ENCODE data around the gene KREMEN1. TPM values are rescaled to one million over a fixed set of nuclear protein-coding genes. Genes with fewer than 3 reads are reported as not detected.
"Not testable (repeated sequence)": the region's sequence is repeated elsewhere in the genome, so short reads cannot be mapped to it uniquely, and the experiment has no call there.

KREMEN1 gene
- total and polyA plus RNA-seq, 9 of the 15 experiments (the other 6 are each of a cell fraction or from before 2014, with no cell fraction given) = 0.69 to 11.5 (median 4.3) TPM

DNA sequence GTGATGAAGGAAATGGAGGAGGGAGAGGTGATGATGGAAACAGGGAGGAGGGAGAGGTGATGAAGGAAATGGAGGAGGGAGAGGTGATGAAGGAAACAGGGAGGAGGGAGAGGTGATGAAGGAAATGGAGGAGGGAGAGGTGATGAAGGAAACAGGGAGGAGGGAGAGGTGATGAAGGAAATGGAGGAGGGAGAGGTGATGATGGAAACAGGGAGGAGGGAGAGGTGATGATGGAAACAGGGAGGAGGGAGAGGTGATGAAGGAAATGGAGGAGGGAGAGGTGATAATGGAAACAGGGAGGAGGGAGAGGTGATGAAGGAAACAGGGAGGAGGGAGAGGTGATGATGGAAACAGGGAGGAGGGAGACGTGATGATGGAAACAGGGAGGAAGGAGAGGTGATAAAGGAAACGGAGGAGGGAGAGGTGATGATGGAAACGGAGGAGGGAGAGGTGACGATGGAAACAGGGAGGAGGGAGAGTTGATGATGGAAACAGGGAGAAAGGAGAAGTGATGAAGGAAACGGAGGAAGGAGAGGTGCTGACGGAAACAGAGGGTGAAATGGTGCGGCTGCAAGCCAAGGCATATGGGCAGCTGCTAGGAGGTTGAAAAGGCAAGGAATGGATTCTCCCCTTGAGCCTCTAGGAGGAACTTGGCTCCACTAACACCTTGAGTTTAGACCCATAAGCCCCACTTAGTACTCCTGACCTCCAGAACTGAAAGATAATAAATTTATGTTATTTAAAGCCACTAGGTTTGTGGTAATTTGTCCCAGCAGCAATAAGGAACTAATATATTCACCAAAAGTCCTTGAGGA lies 47.5 kb downstream of the KREMEN1 start:
- H3K9me3 ChIP-seq (replicated peaks; ENCODE audit: control insufficient read depth, insufficient read depth, low read depth, low read length); intact Hi-C loops (cut with micrococcal nuclease); H3K36me3 ChIP-seq (ENCODE audit: control insufficient read depth, insufficient read depth, low read length); H3K27ac ChIP-seq (ENCODE audit: extremely low read depth, low read depth, low read length); H3K4me3 ChIP-seq; BruUV-seq (replicated peaks); H3K79me2 ChIP-seq (ENCODE audit: control insufficient read depth, insufficient read depth, low read length); H3K4me2 ChIP-seq (ENCODE audit: insufficient read depth, low read length); FAIRE-seq; in situ Hi-C loops (cut with MboI); H3K9me1 ChIP-seq (ENCODE audit: control insufficient read depth, insufficient read depth, low read length); ATAC-seq; CTCF ChIA-PET (ENCODE audit: low intra/inter-chr PET ratio); H2AFZ ChIP-seq (ENCODE audit: low read depth, low read length); H3K9ac ChIP-seq (ENCODE audit: insufficient read depth in 1 of 2, low read depth in 2 of 2, low read length in 2 of 2); H4K20me1 ChIP-seq (replicated peaks; ENCODE audit: control insufficient read depth, insufficient read depth, low read length); DNase-seq (ENCODE audit: extremely low read depth in 1 of 4, low spot score in 3 of 4); H3K27me3 ChIP-seq (ENCODE audit: control insufficient read depth in 2 of 2, insufficient read depth in 2 of 2, low read length in 2 of 2); H3K4me1 ChIP-seq (replicated peaks in 1 of 2; ENCODE audit: control insufficient read depth in 2 of 2, insufficient read depth in 2 of 2, low read length in 2 of 2): not testable (repeated sequence)
- POLR2A ChIA-PET = interaction anchor here (0.6 to 0.8 kb wide), 2 partner anchors 31 to 46 kb away, joined by 3 read pairs; no protein-coding TSS in a partner anchor
- 40% methylated on average over 1 of the region's 7 CpGs for WGBS (ENCODE audit: insufficient coverage, low coverage, missing lambda C conversion rate)
- TF ChIP-seq ZNF263 (CRISPR knock-in tag; IDR thresholded peaks at IDR 0.05; ENCODE audit: borderline replicate concordance) = peak; percentile 95

DNA sequence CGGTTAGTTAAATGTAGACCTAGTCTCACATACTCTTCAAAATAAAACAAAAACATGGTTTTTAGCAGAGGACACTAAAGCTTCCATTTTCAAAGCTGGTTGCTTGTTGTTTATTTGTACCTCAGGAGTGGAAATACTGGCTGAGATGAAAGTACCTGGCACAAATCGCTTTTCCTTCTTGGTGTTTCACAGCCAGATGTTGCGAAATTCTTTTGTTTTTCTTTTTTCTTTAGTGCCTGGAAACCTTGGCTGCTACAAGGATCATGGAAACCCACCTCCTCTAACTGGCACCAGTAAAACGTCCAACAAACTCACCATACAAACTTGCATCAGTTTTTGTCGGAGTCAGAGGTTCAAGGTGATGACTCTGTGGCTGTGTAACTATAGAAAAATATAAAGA lies 48.3 kb downstream of the KREMEN1 start:
- no peak overlapping the region for H3K4me3 ChIP-seq
- BruUV-seq (replicated peaks) = no TSS peak
- no peaks in the 10 kb centered on the region for H4K20me1 ChIP-seq (replicated peaks; ENCODE audit: control insufficient read depth, insufficient read depth, low read length)
- H2AFZ ChIP-seq (ENCODE audit: low read depth, low read length) = no peak overlapping the region
- ATAC-seq (no peak), FAIRE-seq (no peak), DNase-seq (ENCODE audit: extremely low read depth in 1 of 4, low spot score in 3 of 4) (no peak)
- POLR2A ChIA-PET = interaction anchor here (0.6 kb wide), 1 partner anchor 47 kb away, joined by 3 read pairs; no protein-coding TSS in a partner anchor
- H3K79me2 ChIP-seq (ENCODE audit: control insufficient read depth, insufficient read depth, low read length) = no peaks in the 10 kb centered on the region
- H3K9ac ChIP-seq (ENCODE audit: insufficient read depth in 1 of 2, low read depth in 2 of 2, low read length in 2 of 2) = no peak overlapping the region
- in situ Hi-C loops (cut with MboI) = no loop called here
- H3K27ac ChIP-seq (ENCODE audit: extremely low read depth, low read depth, low read length) = no peak overlapping the region
- CTCF ChIA-PET (ENCODE audit: low intra/inter-chr PET ratio) = no interaction called here
- H3K4me2 ChIP-seq (ENCODE audit: insufficient read depth, low read length) = no peak overlapping the region
- H3K27me3 ChIP-seq (ENCODE audit: control insufficient read depth in 2 of 2, insufficient read depth in 2 of 2, low read length in 2 of 2) = no peaks in the 10 kb centered on the region
- H3K9me3 ChIP-seq (replicated peaks; ENCODE audit: control insufficient read depth, insufficient read depth, low read depth, low read length) = no peaks in the 10 kb centered on the region
- H3K4me1 ChIP-seq (replicated peaks in 1 of 2; ENCODE audit: control insufficient read depth in 2 of 2, insufficient read depth in 2 of 2, low read length in 2 of 2) = peaks cover 0 to 2% of the 10 kb centered on the region in 2 experiments; a peak in 2 of 5 replicates
- no peaks in the 10 kb centered on the region for H3K9me1 ChIP-seq (ENCODE audit: control insufficient read depth, insufficient read depth, low read length)
- intact Hi-C loops (cut with micrococcal nuclease) = no loop called here
- H3K36me3 ChIP-seq (ENCODE audit: control insufficient read depth, insufficient read depth, low read length) = no peaks in the 10 kb centered on the region
- WGBS (ENCODE audit: insufficient coverage, low coverage, missing lambda C conversion rate) = 44% methylated on average over 4 of the region's 5 CpGs
- TF ChIP-seq CEBPG (CRISPR knock-in tag; IDR thresholded peaks at IDR 0.05) (no peak), CEBPG (tag; conservative IDR thresholded peaks at IDR 0.05 in 1 of 2, IDR thresholded peaks at IDR 0.05 in 1 of 2) (peak in 1 of 2 experiments; percentile 67; a peak in 2 of 4 replicates), ZNF282 (CRISPR knock-in tag; IDR thresholded peaks at IDR 0.05) (no peak), CEBPB (tag; IDR thresholded peaks at IDR 0.05) (peak; percentile 76)
